ENCODE data around the gene MEGF10.
"Not testable (repeated sequence)": the region's sequence is repeated elsewhere in the genome, so short reads cannot be mapped to it uniquely, and the experiment has no call there.

The MEGF10 gene

DNA sequence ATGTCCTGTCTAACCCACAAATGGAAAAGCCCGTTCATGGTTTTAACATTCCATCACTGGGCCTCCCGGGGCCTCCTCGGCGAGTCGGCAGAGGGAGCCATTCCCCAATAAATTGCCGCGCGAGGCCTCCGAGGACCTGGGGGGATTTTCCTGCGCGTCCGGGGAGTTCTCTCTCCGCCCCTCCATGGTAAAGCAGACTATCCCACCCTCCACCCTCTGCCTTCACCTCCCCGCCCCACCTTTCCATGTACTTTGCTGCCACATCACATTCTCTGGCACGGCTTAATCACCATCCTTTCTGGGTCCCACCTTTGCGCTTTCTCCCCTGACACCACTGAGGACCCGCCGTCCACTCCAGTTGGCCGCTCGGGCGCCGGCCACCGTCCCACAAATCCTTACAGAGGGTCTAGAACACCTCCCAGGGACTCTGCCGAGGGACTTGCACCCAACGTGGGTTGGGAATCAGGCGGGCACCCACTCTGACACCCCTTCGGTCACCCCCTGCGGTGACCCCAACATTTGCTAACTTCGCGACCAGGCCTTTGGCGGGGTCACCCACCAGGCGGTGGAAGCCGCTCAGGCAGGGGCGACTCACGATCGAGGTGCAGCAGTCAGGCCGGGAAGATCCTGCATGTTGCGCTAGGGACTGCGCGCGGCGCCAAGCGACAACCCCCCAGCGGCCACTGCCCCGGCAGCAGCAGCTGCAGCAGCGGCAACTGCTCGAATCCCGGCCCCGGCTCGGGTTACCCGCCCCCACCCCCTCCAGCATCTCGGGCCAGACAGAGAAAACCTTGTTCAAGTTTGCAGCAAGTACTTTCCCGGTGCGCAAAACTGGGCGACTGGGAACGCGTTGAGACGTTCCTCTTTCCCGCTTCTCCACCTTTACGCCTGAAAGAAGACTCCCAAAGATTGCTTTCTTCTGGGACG is at the start of gene MEGF10:
Gene MEGF10, plus strand, starts transcription at position 778 of the 927 bp plus-strand sequence. CDS start 40,513 bp downstream, outside the sequence.
- DNase-seq (ENCODE audit: low read depth): peak; percentile 70
- peak within 1 kb of the TSS; percentile 68 for H3K4me3 ChIP-seq (ENCODE audit: low read depth, low read length)

DNA sequence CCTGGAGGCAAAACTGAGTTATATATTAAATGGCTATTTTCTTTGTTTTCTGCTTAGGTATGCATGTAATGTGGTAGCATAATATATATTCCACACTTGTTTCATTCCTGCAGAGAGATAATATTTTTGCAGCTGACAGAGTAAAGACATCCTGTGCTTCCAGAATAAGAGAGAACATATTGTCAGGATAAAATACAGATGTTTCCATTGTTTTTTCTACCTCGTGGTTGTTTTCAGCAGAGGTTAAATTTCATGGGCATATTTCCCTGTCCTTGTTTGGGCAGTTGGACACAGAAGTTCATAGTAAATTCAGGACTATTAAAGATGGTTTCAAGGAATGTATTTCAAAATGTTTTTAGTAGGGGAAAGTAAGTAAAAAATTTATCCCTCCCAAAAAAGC is 47.6 kb upstream of the MEGF10 start:
- no peak for DNase-seq (ENCODE audit: low read depth)
- H3K4me3 ChIP-seq (ENCODE audit: low read depth, low read length): no peak overlapping the region
- TF ChIP-seq, protein P1, sequence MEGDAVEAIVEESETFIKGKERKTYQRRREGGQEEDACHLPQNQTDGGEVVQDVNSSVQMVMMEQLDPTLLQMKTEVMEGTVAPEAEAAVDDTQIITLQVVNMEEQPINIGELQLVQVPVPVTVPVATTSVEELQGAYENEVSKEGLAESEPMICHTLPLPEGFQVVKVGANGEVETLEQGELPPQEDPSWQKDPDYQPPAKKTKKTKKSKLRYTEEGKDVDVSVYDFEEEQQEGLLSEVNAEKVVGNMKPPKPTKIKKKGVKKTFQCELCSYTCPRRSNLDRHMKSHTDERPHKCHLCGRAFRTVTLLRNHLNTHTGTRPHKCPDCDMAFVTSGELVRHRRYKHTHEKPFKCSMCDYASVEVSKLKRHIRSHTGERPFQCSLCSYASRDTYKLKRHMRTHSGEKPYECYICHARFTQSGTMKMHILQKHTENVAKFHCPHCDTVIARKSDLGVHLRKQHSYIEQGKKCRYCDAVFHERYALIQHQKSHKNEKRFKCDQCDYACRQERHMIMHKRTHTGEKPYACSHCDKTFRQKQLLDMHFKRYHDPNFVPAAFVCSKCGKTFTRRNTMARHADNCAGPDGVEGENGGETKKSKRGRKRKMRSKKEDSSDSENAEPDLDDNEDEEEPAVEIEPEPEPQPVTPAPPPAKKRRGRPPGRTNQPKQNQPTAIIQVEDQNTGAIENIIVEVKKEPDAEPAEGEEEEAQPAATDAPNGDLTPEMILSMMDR (conservative IDR thresholded peaks at IDR 0.05; ENCODE audit: low read depth, low read length): no peak

More for the DNA sequence above, at the start of gene MEGF10:
- TF ChIP-seq, protein P1 (conservative IDR thresholded peaks at IDR 0.05; ENCODE audit: low read depth, low read length): peak; percentile 93

DNA sequence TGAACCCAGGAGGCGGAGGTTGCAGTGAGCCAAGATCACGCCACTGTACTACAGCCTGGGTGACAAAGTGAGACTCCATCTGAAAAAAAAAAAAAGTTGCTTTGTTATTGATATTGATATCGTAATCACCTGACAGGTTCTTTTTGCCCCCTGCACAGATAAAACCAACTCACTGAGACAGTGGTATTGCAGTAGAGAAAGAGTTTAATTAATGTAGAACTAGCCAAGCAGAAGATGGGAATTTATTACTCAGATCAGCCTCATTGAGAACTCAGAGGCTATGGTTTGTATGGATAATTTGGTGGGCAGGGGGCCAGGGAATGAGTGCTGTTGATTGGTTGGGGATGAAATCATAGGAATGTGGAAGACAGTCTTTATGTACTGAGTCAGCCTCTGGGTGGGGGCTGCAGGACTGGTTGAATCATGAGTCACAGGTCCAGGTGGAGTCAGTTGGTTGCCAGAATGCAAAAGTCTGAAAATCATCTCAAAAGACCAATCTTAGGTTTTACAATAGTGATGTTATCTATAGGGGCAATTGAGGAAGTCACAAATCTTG is 35.8 kb upstream of the MEGF10 start:
- H3K4me3 ChIP-seq (ENCODE audit: low read depth, low read length): no peak overlapping the region
- peak; percentile 91 for DNase-seq (ENCODE audit: low read depth)
- TF ChIP-seq, protein P1 (conservative IDR thresholded peaks at IDR 0.05; ENCODE audit: low read depth, low read length): no peak

DNA sequence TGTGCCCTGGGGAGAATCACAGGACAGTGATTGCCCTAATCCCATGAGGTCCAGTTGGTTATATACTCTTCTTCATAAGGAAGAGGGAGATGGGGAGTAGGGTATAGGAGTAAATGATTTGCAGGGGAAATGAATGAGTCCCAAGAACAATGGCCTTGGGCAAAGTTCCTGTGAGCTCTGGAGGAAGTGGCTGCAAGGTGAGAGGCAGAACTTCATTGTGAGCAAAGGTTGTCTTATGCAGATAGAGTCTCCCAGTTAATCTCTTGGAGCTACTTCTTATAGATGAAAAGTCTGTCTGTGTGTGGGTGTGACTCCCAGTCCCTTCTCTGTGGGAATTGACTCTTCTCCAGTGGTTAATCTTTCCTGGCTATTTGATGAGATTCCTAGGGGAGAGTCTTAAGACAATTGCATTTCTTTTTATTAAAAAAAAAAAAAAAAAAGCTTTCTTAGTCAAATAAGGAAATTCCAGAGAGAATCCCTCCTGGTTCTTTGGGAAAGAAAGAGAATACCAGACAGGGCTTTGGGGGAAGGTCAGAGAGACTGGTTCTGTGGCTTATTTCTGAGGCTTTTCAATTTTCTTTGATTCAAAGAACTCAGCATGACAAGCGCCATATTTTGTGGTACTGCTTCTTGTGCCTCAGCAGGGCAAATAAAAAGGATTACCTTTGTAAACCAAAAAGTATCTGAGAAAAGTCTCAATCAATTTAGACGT is 33.6 kb upstream of the MEGF10 start:
- H3K4me3 ChIP-seq (ENCODE audit: low read depth, low read length): no peak overlapping the region
- no peak for DNase-seq (ENCODE audit: low read depth)
- TF ChIP-seq, protein P1 (conservative IDR thresholded peaks at IDR 0.05; ENCODE audit: low read depth, low read length): no peak

DNA sequence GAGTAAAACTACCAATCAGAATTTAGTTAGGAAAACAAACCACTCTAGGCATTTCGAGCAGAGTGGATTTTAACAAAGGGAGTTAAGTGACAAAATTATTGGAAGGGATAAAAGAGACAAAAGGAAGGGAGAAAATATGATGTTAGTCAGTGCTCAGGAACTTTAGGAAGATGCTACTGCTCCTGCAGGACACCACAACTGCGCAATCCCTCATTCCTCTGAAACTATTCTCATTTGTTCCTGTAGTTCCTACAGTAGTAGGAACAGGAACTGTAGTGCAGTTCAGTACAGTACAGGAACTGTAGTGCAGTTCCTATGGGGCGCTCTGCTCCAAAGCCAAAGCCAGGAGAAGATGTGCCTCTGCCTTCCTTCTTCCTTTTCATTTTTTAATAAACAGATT is 29.9 kb upstream of the MEGF10 start:
- no peak overlapping the region for H3K4me3 ChIP-seq (ENCODE audit: low read depth, low read length)
- DNase-seq (ENCODE audit: low read depth): no peak
- TF ChIP-seq, protein P1 (conservative IDR thresholded peaks at IDR 0.05; ENCODE audit: low read depth, low read length): no peak

DNA sequence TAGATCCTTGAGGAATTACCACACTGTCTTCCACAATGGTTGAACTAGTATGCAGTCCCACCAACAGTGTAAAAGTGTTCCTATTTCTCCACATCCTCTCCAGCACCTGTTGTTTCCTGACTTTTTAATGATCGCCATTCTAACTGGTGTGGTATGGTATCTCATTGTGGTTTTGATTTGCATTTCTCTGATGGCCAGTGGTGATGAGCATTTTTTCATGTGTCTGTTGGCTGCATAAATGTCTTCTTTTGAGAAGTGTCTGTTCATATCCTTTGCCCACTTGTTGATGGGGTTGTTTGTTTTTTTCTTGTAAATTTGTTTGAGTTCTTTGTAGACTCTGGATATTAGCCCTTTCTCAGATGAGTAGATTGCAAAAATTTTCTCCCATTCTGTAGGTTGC is 25.1 kb upstream of the MEGF10 start:
- DNase-seq (ENCODE audit: low read depth); H3K4me3 ChIP-seq (ENCODE audit: low read depth, low read length): not testable (repeated sequence)

DNA sequence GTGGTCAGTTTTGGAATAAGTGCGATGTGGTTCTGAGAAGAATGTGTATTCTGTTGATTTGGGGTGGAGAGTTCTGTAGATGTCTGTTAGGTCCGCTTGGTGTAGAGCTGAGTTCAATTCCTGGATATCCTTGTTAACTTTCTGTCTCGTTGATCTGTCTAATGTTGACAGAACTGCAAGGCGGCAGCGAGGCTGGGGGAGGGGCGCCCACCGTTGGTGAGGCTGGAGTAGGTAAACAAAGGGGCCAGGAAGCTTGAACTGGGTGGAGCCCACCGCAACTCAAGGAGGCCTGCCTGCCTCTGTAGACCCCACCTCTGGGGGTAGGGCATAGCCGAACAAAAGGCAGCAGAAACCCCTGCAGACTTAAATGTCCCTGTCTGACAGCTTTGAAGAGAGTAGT is 22.3 kb upstream of the MEGF10 start:
- DNase-seq (ENCODE audit: low read depth); H3K4me3 ChIP-seq (ENCODE audit: low read depth, low read length): not testable (repeated sequence)

DNA sequence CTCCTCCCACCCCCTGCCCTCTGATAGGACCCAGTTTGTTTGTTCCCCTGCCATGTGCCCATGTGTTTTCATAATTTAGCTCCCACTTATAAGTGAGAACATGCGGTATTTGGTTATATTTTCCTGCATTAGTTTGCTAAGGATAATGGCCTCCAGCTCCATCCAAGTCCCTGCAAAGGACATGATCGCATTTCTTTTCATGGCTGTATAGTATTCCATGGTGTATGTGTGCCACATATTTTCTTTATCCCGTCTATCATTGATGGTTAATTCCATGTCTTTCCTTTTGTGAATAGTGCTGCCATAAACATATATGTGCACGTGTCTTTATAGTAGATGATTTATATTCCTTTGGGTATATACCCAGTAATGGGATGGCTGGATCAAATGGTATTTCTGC is 19.9 kb upstream of the MEGF10 start:
- H3K4me3 ChIP-seq (ENCODE audit: low read depth, low read length); DNase-seq (ENCODE audit: low read depth): not testable (repeated sequence)

Data from choroid plexus epithelial cell (primary cell).